Hepatocyte (in vitro differentiated cells): Measurements from ENCODE around the gene ZKSCAN3. TPM values are rescaled to one million over a fixed set of nuclear protein-coding genes. Genes with fewer than 3 reads are reported as not detected.

ENCODE experiments used
- DNase-seq: peaks from one replicate; pipeline ENCODE4 v3.0.0-alpha.2; 2016; ENCODE audit warnings: low spot score
- H2AFZ ChIP-seq: fragments of 200-600 bp; sonication (generic); 2 replicates; pipeline ENCODE4 v1.6.0; 2016; ENCODE audit warnings: antibody characterized with exemption, mild to moderate bottlenecking
- H3K27ac ChIP-seq: fragments of 200-600 bp; sonication (generic); 2 replicates; pipeline ENCODE4 v1.5.1; 2016; ENCODE audit warnings: mild to moderate bottlenecking
- H3K27me3 ChIP-seq: fragments of 200-600 bp; sonication (generic); 2 replicates; pipeline ENCODE4 v1.6.1; 2016
- H3K36me3 ChIP-seq: fragments of 200-600 bp; sonication (generic); replicated peaks from 2 replicates; pipeline ENCODE4 v1.5.1; 2016; ENCODE audit warnings: low read depth; ENCODE audit not compliant: insufficient read depth
- H3K4me1 ChIP-seq: fragments of 200-600 bp; sonication (generic); 2 replicates; pipeline ENCODE4 v1.5.1; 2016; ENCODE audit warnings: mild to moderate bottlenecking, moderate library complexity; ENCODE audit not compliant: insufficient read depth
- H3K4me2 ChIP-seq: fragments of 200-600 bp; sonication (generic); 2 replicates; pipeline ENCODE4 v1.6.0; 2016
- H3K4me3 ChIP-seq: fragments of 200-600 bp; sonication (generic); 2 replicates; pipeline ENCODE4 v1.5.1; 2016; ENCODE audit warnings: mild to moderate bottlenecking
- H3K79me2 ChIP-seq: fragments of 200-600 bp; sonication (generic); 2 replicates; pipeline ENCODE4 v1.6.0; 2017; ENCODE audit warnings: mild to moderate bottlenecking
- H3K9me2 ChIP-seq: fragments of 200-600 bp; sonication (generic); replicated peaks from 2 replicates; pipeline ENCODE4 v1.6.0; 2017; ENCODE audit warnings: mild to moderate bottlenecking; ENCODE audit not compliant: insufficient read depth
- H3K9me3 ChIP-seq: fragments of 200-600 bp; sonication (generic); 2 replicates; pipeline ENCODE4 v1.5.1; 2016; ENCODE audit warnings: low read depth, mild to moderate bottlenecking
- H4K20me1 ChIP-seq: fragments of 200-600 bp; sonication (generic); 2 replicates; pipeline ENCODE4 v1.6.0; 2016; ENCODE audit warnings: mild to moderate bottlenecking; ENCODE audit not compliant: insufficient read depth, poor library complexity, severe bottlenecking
- EZH2 ChIP-seq: fragments of 200-600 bp; sonication (generic); IDR thresholded peaks from 2 replicates; pipeline ENCODE4 v1.6.1; 2016; ENCODE audit warnings: antibody characterized with exemption, mild to moderate bottlenecking, borderline replicate concordance
- EZH2phosphoT487 ChIP-seq: fragments of 200-600 bp; sonication (generic); IDR thresholded peaks from one replicate; pipeline ENCODE4 v1.6.1; 2018; ENCODE audit warnings: antibody characterized with exemption, mild to moderate bottlenecking, low read depth, moderate library complexity; ENCODE audit not compliant: unreplicated experiment, severe bottlenecking
- WGBS: methylation state at CpG from one replicate; pipeline ENCODE4 v1.1.6; 2016; ENCODE audit warnings: low lambda C conversion rate; ENCODE audit errors: missing lambda C conversion rate; 5-methylcytosine and 5-hydroxymethylcytosine counted together
- polyA plus RNA-seq: library from polyadenylated mRNA; unstranded; fragments of >200 nt; fragmentation: Nextera tagmentation; extraction: Ambion mirVana; gene quantifications from 2 replicates; pipeline ENCODE4 v1.2.1, GENCODE V29; 2016
- total RNA-seq: library from RNA; depleted of rRNA; stranded (reverse); fragments of >200 nt; gene quantifications from 2 replicates; pipeline ENCODE4 v1.2.3, GENCODE V29; 2014
- TF ChIP-seq, protein P1 (sequence below): fragments of 200-600 bp; sonication (generic); IDR thresholded peaks from 2 replicates; pipeline ENCODE4 v1.5.1; 2016; ENCODE audit warnings: antibody characterized with exemption, mild to moderate bottlenecking; ENCODE audit not compliant: poor library complexity

The ZKSCAN3 gene
- total and polyA plus RNA-seq, 2 experiments from 2014 or later = 1.9 to 6.8 TPM

DNA sequence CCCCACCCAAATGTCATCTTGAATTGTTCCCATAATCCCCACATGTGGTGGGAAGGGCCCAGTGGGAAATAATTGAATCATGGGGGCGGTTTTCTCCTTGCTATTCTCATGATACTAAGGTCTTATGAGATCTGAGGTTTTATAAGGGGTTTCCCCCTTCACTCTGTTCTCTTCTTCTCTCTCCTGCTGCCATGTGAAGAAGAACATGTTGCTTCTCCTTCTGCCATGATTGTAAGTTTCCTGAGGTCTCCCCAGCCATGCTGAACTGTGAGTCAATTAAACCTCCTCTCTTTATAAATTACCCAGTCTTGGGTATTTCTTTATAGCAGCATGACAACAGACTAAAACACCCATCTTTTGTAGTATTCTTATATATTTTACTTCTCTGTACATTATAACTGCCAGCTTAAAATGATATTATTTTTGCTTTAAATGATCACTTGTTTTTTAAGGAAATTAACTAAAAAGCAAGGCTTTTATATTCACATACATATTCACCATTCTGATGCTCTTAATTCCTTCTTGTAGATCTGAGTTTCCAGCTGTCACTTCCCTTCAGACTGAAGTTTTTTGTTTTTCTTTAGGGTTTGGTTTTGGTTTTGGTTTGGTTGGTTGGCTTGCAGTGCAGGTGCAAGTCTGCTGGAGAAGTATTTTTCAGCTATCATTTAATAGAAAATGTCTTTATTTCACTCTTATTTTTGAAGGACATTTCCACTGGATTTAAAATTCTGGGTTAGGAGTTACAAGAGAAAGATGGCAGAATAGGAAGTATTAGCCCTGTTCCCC is 9.2 kb upstream of the ZKSCAN3 start:
- 83% methylated on average over 1 of the region's 1 CpG for WGBS
- H3K27ac ChIP-seq = no peak overlapping the region
- H3K27me3 ChIP-seq = no peaks in the 10 kb centered on the region
- no peaks in the 10 kb centered on the region for H3K9me2 ChIP-seq
- peaks cover 13% of the 10 kb centered on the region for H3K79me2 ChIP-seq
- H3K4me1 ChIP-seq = no peaks in the 10 kb centered on the region
- TF ChIP-seq EZH2phosphoT487 (no peak), EZH2 (no peak)
- TF ChIP-seq, protein P1, sequence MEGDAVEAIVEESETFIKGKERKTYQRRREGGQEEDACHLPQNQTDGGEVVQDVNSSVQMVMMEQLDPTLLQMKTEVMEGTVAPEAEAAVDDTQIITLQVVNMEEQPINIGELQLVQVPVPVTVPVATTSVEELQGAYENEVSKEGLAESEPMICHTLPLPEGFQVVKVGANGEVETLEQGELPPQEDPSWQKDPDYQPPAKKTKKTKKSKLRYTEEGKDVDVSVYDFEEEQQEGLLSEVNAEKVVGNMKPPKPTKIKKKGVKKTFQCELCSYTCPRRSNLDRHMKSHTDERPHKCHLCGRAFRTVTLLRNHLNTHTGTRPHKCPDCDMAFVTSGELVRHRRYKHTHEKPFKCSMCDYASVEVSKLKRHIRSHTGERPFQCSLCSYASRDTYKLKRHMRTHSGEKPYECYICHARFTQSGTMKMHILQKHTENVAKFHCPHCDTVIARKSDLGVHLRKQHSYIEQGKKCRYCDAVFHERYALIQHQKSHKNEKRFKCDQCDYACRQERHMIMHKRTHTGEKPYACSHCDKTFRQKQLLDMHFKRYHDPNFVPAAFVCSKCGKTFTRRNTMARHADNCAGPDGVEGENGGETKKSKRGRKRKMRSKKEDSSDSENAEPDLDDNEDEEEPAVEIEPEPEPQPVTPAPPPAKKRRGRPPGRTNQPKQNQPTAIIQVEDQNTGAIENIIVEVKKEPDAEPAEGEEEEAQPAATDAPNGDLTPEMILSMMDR = no peak
- no peak overlapping the region for H3K4me3 ChIP-seq
- H4K20me1 ChIP-seq = no peaks in the 10 kb centered on the region
- H3K4me2 ChIP-seq = no peak overlapping the region
- no peak for DNase-seq
- no peak overlapping the region for H2AFZ ChIP-seq
- no peaks in the 10 kb centered on the region for H3K36me3 ChIP-seq
- no peaks in the 10 kb centered on the region for H3K9me3 ChIP-seq

- H3K9me2 ChIP-seq = no peaks in the 10 kb centered on the region
- H2AFZ ChIP-seq = no peak overlapping the region
- peaks cover 8% of the 10 kb centered on the region for H3K27me3 ChIP-seq
- TF ChIP-seq EZH2 (no peak), EZH2phosphoT487 (no peak)
- H3K9me3 ChIP-seq = no peaks in the 10 kb centered on the region
- H3K36me3 ChIP-seq = no peaks in the 10 kb centered on the region
- no peaks in the 10 kb centered on the region for H4K20me1 ChIP-seq
- DNase-seq = no peak
- H3K4me2 ChIP-seq = no peak overlapping the region
- H3K79me2 ChIP-seq = no peaks in the 10 kb centered on the region
- WGBS = 64% methylated on average over 1 of the region's 1 CpG
- H3K27ac ChIP-seq = no peak overlapping the region
- H3K4me1 ChIP-seq = no peaks in the 10 kb centered on the region
- no peak overlapping the region for H3K4me3 ChIP-seq
Observed at GRCh38 chr6:28343898-28344677, 5.7 kb upstream of the ZKSCAN3 start.

DNA sequence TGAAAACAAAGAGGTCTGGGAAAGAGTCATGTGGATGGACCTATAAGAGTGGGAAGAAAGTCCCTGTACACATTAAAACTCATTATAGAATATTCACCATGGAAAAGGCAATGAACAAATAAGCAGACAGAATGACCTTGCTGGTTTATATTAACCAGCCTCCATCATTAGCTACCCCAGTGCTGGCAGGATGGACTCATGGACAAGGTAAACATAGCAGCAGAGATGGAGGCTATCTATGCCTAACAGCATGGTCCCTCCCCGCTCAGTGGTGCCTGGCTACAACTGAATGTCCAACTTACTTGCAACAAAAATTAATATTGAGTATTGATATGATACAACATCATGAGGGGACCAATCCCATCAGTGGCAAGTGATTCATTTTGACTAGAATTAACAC is 4.5 kb upstream of the ZKSCAN3 start:
- Histone ChIP-seq H3K27me3 (peaks cover 8% of the 10 kb centered on the region), H3K27ac (no peak overlapping the region), H3K4me1 (no peaks in the 10 kb centered on the region), H3K9me3 (no peaks in the 10 kb centered on the region), H3K4me3 (no peak overlapping the region), H4K20me1 (no peaks in the 10 kb centered on the region), H3K79me2 (peaks cover 1% of the 10 kb centered on the region), H2AFZ (no peak overlapping the region), H3K36me3 (no peaks in the 10 kb centered on the region), H3K4me2 (no peak overlapping the region), H3K9me2 (no peaks in the 10 kb centered on the region)
- 78% methylated on average over 1 of the region's 1 CpG for WGBS
- no peak for DNase-seq
- no peak for TF ChIP-seq EZH2phosphoT487
- TF ChIP-seq, protein P1 = no peak
- no peak for TF ChIP-seq EZH2

DNA sequence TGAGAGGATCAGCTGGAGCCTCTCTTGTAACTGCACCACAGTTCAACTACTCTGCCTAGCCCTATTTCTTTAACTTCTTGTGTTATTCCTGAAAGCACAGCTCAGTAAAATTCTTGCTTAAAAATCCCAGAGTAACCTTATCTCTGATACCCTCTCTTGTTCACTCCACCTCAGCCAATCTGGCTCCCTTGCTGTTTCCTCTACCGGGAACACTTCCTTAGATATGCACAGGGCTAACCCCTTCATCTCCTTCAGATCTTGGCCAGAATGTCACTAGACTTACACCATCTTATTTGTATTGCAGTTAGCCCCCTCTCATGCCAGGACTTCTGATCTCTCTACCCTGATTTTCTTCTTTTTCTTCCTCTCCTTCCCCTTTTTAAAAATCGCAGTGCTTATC is 2.6 kb upstream of the ZKSCAN3 start:
- H2AFZ ChIP-seq = no peak overlapping the region
- H3K4me2 ChIP-seq = no peak overlapping the region
- DNase-seq = no peak
- 35% methylated on average over 2 of the region's 2 CpGs for WGBS
- no peaks in the 10 kb centered on the region for H3K36me3 ChIP-seq
- H4K20me1 ChIP-seq = no peaks in the 10 kb centered on the region
- no peak overlapping the region for H3K4me3 ChIP-seq
- no peaks in the 10 kb centered on the region for H3K9me3 ChIP-seq
- H3K27ac ChIP-seq = no peak overlapping the region
- H3K79me2 ChIP-seq = peaks cover 21% of the 10 kb centered on the region
- H3K9me2 ChIP-seq = no peaks in the 10 kb centered on the region
- TF ChIP-seq EZH2 = no peak
- H3K4me1 ChIP-seq = peaks cover 11% of the 10 kb centered on the region
- peaks cover 8% of the 10 kb centered on the region for H3K27me3 ChIP-seq
